Endothelial cell of umbilical vein (primary cell): ENCODE data around the gene SPAG16.

Source experiments
- CTCF ChIP-seq, 2 donors: IDR thresholded peaks; 1 replicate in 1 of 2; 2 replicates in 1 of 2; pipeline ENCODE4 v1.5.1; 2011; ENCODE audit warnings: low read length in 2 of 2, mild to moderate bottlenecking in 2 of 2, moderate library complexity in 2 of 2, control low read depth in 1 of 2, inconsistent platforms in 1 of 2, low read depth in 1 of 2; ENCODE audit not compliant: insufficient read depth in 1 of 2; ENCODE audit errors: extremely low read depth in 1 of 2
- EZH2 ChIP-seq: IDR thresholded peaks from 2 replicates; pipeline ENCODE4 v1.6.1; 2012; ENCODE audit warnings: borderline replicate concordance, low read depth, mild to moderate bottlenecking, moderate library complexity, low read length, inconsistent platforms; ENCODE audit not compliant: severe bottlenecking
- FOS ChIP-seq: IDR thresholded peaks from 2 replicates; pipeline ENCODE4 v1.6.1; 2011; ENCODE audit warnings: mild to moderate bottlenecking, low read length, moderate library complexity, borderline replicate concordance; ENCODE audit not compliant: insufficient read depth
- GATA2 ChIP-seq: IDR thresholded peaks from 2 replicates; pipeline ENCODE4 v1.7.0; 2011; ENCODE audit warnings: low read depth, mild to moderate bottlenecking, moderate library complexity, mixed read lengths, low read length; ENCODE audit not compliant: insufficient read length, insufficient read depth
- JUN ChIP-seq: IDR thresholded peaks from 2 replicates; pipeline ENCODE4 v1.6.1; 2011; ENCODE audit warnings: borderline replicate concordance, low read depth; ENCODE audit not compliant: insufficient read length, insufficient read depth
- MAX ChIP-seq: IDR thresholded peaks from 2 replicates; pipeline ENCODE4 v1.6.1; 2011; ENCODE audit not compliant: insufficient read depth, insufficient read length
- MYC ChIP-seq: IDR thresholded peaks from one replicate; pipeline ENCODE4 v1.6.1; 2011; ENCODE audit warnings: mild to moderate bottlenecking, low read depth, low read length
- POLR2A ChIP-seq: IDR thresholded peaks from 2 replicates; pipeline ENCODE4 v1.6.1; 2012; ENCODE audit warnings: low read depth, mild to moderate bottlenecking, control low read depth, low read length
- POLR2AphosphoS5 ChIP-seq: IDR thresholded peaks from 2 replicates; pipeline ENCODE4 v1.6.1; 2012; ENCODE audit warnings: low read depth, mild to moderate bottlenecking, control low read depth, low read length, moderate library complexity; ENCODE audit not compliant: insufficient read depth

- TF ChIP-seq CTCF (IDR thresholded peaks at IDR 0.05; ENCODE audit: extremely low read depth in 1 of 2, insufficient read depth in 1 of 2, low read depth in 1 of 2, low read length in 2 of 2), result no peak
- TF ChIP-seq MYC, result no peak
- TF ChIP-seq FOS, result no peak
- TF ChIP-seq POLR2A, result no peak
- TF ChIP-seq POLR2AphosphoS5, result no peak
- no peak for TF ChIP-seq MAX
- no peak for TF ChIP-seq EZH2
- TF ChIP-seq JUN, result no peak
- no peak for TF ChIP-seq GATA2
Observed at GRCh38 chr2:213419980-213420379, 135.7 kb downstream of the SPAG16 start.
